Liver (tissue), 3 donors: ENCODE results near the gene LRRC23.

Experiments
- CTCF ChIP-seq: fragments of 150-350 bp; IDR thresholded peaks from 2 replicates; pipeline ENCODE4 v1.5.1; 2017; ENCODE audit warnings: improper control_type of control experiment, low read depth, low read length; ENCODE audit not compliant: missing input control
- NR2F2 ChIP-seq: IDR thresholded peaks from 2 replicates; pipeline ENCODE4 v1.6.1; 2016; ENCODE audit warnings: antibody characterized with exemption
- REST ChIP-seq: IDR thresholded peaks from 2 replicates; pipeline ENCODE4 v1.6.1; 2016; ENCODE audit warnings: antibody characterized with exemption, mild to moderate bottlenecking
- YY1 ChIP-seq: IDR thresholded peaks from 2 replicates; pipeline ENCODE4 v1.6.1; 2016; ENCODE audit warnings: antibody characterized with exemption, mild to moderate bottlenecking
- donor health status: healthy.
- donor health status: healthy.

GRCh38 chr12:6941782-6942181 is 37.2 kb downstream of the LRRC23 start:
- TF ChIP-seq CTCF (no peak), YY1 (no peak), NR2F2 (no peak), REST (no peak)
